SH-SY5Y (cell line): Measurements from ENCODE around the gene FNIP2.

Experiments
- GATA2 ChIP-seq: IDR thresholded peaks from 2 replicates; pipeline ENCODE4 v1.6.1; 2011; ENCODE audit warnings: mild to moderate bottlenecking, low read depth, low read length
- GATA3 ChIP-seq: IDR thresholded peaks from 2 replicates; pipeline ENCODE4 v1.6.1; 2011; ENCODE audit warnings: low read depth, mild to moderate bottlenecking, low read length, moderate library complexity

FNIP2 gene

DNA sequence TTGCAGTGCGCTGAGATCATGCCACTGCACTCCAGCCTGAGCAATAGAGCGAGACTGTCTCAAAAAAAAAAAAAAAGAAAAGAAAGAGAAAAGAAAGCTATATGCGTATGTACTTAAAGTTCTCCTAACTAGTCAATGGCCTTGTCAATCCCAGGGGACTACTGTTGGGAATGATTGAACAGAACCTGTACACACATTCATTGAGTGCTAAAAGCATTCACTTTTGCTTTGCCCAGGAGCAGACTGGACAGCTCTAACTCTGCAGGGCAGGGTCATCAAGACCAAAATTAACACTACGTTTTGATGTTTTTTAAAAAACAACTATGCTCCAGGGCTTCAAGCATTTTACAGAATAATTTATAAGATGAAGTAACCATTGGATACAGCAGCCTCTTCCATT lies 106.2 kb downstream of the FNIP2 start:
- no peak for TF ChIP-seq GATA3
- TF ChIP-seq GATA2 = no peak

GRCh38 chr4:158875455-158875854 lies 106.6 kb downstream of the FNIP2 start:
- TF ChIP-seq GATA2 (no peak), GATA3 (no peak)

GRCh38 chr4:158877069-158877468 lies 108.2 kb downstream of the FNIP2 start:
- no peak for TF ChIP-seq GATA3
- TF ChIP-seq GATA2 = no peak

- TF ChIP-seq GATA2 = no peak
- no peak for TF ChIP-seq GATA3
Observed at GRCh38 chr4:158884280-158884679, 115.5 kb downstream of the FNIP2 start.

DNA sequence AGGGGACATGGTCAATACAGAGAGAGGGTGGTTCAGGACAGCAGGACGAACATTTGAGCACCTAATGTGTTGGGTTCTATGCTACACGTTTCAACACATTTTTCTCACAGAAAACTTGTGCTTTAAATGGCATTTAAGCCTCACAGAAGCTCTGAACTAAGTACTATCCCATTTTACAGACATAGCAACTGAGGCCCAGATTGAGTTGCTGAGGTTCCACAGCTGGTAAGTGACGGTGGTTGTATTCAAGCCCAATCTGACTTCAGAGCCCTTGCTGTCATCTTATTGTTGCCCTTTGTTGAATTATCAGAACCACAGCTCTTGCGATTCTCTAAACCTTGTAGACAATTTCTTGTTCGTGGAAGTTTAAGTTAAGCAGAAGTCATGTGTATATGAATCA lies 116.7 kb downstream of the FNIP2 start:
- TF ChIP-seq GATA3 (no peak), GATA2 (no peak)

DNA sequence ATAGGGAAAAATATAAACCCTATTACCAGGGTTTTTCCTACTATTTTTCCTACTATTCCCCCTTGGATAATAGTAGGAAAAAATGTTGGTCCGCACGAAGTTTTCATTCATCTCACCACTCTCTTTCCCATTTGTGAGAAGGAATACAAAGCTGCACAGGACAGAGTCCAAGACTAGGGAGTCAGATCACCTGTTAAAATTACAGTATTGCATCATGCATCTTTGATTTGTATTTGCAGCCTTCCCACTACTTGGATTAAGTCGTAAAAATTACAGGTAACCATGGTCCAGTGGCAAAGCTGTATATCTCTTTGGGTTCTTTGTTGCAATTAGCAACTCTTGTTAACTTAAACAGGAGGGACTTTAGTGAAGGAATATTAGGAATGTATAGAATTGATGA lies 121.5 kb downstream of the FNIP2 start:
- no peak for TF ChIP-seq GATA3
- TF ChIP-seq GATA2 = no peak

DNA sequence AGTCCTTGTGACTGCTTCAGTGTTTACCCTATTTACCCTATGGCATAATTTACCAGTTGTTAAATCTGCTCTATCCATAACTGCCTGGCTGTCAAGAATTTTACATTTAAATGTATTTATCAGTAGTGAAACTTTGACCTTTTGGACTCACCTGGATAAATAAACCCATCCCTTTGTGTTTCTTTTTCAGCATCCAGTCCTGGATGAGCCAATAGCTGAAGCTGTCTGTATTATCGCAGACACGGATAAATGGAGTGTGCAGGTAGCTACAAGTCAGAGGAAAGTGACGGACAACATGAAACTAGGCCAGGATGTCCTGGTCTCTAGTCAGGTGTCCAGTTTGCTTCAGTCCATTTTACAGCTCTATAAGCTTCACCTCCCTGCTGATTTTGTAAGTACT lies 122.4 kb downstream of the FNIP2 start:
- no peak for TF ChIP-seq GATA2
- no peak for TF ChIP-seq GATA3

DNA sequence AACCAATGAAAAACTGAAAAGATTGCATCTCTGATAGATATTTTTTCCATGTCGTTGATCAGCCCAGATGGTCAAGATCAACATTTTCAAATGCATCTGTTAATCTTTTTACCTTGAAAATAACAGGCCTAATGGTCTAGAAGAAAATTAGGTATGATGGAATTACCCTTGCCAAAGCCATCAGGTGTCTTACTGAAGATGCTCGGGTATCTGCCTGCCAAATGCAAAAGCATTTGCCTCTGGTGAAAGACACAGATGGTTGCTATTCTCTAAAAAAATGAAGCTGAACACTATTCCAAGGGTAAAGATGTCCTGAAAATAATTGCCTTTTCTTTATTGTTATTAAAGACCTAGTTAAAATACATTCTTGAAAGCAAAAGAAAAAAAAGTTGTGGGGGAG lies 126.0 kb downstream of the FNIP2 start:
- TF ChIP-seq GATA2 = no peak
- no peak for TF ChIP-seq GATA3

DNA sequence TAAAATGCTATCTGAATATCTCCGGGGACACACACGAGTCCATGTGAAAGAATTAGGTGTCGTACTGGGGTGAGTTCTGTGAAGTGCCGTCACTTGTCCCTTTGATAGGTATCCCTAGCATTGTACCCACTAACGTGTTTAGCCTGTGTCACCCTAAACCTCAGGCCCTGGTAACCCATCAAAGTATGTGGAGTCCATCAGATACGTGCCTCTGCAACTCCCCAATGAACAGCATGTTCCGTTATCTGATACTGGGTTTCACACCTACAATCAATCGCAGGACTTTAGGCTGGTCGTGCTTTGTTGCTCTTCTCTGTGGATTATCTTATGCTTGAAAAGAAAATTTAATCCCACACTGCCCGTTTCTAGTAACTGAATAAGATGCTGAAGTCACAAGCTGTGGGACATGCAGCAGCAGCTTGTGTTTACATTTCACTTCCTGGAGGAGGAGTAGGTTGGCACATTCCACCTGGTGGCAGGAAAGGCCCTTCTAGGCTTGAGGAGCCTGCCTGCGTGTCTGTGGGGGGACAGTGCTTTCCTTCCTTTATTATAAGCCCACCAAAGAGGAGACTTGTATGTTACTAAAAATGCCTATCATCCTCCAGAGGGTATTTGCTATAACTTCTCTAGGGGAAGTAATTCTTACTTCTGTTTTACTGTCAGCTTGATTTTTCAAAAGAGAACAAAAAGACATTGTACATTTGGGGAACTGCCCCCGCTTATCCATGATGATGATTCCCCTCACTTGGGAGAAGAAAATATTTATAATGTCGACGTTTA lies 127.2 kb downstream of the FNIP2 start:
- TF ChIP-seq GATA2 (no peak), GATA3 (no peak)

- no peak for TF ChIP-seq GATA3
- no peak for TF ChIP-seq GATA2
Observed at GRCh38 chr4:158903079-158903456, 134.2 kb downstream of the FNIP2 start.

DNA sequence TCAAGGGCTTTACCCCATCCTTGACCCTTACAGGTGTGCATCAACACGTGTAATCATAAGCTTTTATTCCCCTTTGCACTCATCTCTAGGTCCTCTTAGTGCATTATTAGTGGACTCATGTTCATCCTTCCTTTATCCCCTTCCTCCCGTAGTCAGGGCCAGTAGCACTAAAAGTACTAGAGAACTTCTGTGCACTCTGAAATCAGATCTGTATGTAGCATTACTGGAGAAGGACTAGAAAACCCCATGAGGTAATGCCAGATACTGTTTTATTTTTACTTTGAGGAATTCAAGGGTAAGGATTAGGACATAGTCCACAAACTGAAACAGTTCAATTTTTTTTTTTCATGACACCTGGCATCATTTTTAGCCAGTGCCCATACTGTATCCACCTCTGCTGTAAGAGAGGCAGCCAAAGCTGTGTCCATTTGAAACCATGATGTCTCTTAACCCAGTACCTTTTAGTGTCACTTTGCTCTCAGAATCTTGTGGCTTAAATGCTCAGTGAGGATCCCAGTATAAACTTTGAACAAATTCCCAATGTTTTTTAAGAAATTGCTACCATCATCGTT lies 134.7 kb downstream of the FNIP2 start:
- no peak for TF ChIP-seq GATA2
- no peak for TF ChIP-seq GATA3

DNA sequence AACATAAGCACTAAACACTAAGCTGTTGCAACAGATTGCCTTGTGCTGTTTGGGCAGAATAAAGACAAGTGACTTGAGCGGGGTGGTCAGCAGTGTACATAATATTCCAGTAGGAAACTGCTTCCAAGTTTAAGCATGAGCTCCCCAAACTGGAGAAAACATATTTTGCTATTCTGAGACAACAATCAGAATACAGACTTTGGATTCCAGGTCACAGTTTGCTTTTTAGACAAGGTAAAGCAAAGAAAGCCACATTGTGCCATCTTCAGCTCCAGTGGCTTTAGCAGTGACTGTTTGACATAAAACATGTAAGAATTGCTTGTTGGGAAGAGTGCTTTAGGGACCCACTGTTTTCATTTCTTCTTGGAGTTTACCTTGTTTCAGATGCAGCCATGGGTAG lies 136.0 kb downstream of the FNIP2 start:
- no peak for TF ChIP-seq GATA2
- no peak for TF ChIP-seq GATA3

- TF ChIP-seq GATA3 = no peak
- TF ChIP-seq GATA2 = no peak
Observed at GRCh38 chr4:158906073-158906472, 137.2 kb downstream of the FNIP2 start.

DNA sequence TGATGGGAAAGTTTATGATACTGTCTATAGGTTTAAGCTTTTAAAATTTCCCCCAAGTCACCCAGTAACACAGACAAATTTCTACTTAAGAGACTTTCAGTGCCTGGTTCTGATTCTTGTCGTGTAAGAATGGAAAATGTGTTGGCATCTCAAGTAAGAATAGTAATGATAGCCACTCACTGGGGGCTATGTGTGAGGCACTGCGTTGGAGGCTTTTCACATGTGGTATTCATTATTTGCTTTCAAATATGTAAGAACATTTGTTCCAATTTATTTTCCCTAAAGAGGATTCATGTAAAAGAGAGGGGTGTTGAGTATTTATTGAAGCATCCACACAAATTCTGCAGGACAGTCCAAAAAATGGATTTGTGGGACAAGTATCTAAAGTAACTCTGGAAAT lies 143.6 kb downstream of the FNIP2 start:
- TF ChIP-seq GATA2 = no peak
- TF ChIP-seq GATA3 = no peak

DNA sequence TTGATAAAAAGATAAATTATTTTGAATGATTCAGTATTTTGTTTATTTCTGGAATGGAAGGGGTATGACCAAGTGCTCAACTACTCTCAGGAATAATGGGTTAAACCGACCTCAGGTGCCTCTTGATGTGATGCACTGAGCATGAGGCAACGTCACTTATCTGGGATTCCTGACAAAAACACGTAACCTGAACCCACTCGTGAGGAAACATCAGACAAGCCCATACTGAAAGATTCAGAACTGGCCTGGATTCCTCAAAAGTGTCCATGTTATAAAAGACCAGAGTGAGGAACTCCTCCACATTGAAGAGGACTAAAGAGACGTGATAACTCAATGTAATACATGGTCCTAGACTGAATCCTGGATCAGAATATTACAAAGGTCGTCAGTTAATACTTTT lies 144.0 kb downstream of the FNIP2 start:
- TF ChIP-seq GATA3 (no peak), GATA2 (no peak)

DNA sequence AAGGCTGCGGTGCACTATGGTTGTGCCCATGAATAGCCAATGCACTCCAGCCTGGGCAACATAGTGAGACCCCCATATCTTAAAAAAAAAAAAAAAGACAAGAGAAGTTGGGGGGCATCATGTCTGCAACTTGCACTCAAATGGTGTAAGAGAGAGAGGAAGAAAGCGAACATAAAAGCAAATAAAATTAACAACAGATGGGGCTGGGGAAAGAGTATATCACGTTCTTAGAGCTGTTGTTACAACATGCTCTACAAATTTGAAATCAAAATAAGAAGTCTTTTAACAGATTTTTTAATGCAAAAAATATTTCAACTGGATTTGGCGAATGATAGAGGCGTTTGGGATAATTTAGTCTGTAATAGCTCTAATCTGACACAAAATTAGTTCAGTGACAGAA lies 144.9 kb downstream of the FNIP2 start:
- no peak for TF ChIP-seq GATA3
- TF ChIP-seq GATA2 = no peak

DNA sequence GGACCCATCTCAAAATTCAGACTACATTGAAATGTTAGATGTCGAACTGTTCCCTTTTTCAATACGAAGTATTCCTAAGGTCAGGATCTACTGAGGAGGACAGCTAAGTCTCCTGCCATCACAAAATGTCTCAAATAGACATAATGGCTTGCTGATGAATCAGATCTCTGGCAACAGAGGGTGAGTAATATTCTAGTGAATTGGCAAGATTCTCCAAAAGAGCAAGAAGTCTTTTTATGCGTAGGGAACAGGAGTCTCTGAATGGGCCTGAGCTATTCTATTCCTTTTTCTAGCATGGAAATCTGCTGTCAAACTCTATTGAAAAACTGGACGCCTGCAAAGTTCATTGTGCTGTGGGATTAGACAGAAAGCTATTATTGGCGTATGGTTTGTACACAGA lies 145.4 kb downstream of the FNIP2 start:
- TF ChIP-seq GATA3 = no peak
- no peak for TF ChIP-seq GATA2
